Measurements from ENCODE around the gene MEGF6.

DNA sequence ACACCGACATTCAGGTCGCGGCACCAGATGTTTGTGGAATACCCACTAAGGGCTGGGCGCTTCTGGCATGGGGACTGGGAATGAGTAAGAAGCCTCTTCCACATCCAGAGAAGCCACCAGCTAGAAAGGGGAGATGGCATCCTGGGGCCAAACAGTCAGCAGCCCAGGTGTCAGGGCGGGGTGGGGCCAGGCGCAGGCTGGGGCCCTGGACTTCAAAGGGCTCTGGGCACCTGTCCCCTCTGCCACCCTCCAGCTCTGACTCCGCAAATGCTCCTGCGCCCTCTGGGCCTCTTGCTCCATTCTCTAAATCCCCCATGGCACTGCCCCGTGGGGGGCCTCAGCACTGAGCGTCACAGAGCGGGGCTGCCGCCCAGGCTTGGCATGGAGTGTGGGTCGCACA, 70.4 kb downstream of the MEGF6 start:
- TF ChIP-seq POLR2A (IDR thresholded peaks at IDR 0.05; ENCODE audit: low read depth, low read length): no peak
- no peak for TF ChIP-seq POLR2AphosphoS5 (IDR thresholded peaks at IDR 0.05; ENCODE audit: low read depth, low read length)
